Type B pancreatic cell (in vitro differentiated cells): Measurements from ENCODE around the gene KDM4B. TPM values are rescaled to one million over a fixed set of nuclear protein-coding genes. Genes with fewer than 3 reads are reported as not detected.
A peak's percentile ranks its signal among the peaks of the same experiment; 100 is the strongest.

ENCODE experiments used
- DNase-seq: peaks from one replicate; pipeline ENCODE4 v3.0.0; 2021; ENCODE audit warnings: mixed read lengths; ENCODE audit not compliant: unreplicated experiment; ENCODE audit errors: extremely low spot score
- H3K27ac Mint-ChIP-seq: 2 replicates; pipeline ENCODE4 v1.8.0; 2021; ENCODE audit warnings: mild to moderate bottlenecking, mixed read lengths
- H3K27me3 Mint-ChIP-seq: 2 replicates; pipeline ENCODE4 v1.8.0; 2021; ENCODE audit warnings: mixed read lengths
- H3K36me3 Mint-ChIP-seq: 2 replicates; pipeline ENCODE4 v1.8.0; 2021; ENCODE audit warnings: mixed read lengths
- H3K4me1 Mint-ChIP-seq: one replicate; pipeline ENCODE4 v1.8.0; 2021; ENCODE audit warnings: mixed read lengths; ENCODE audit not compliant: unreplicated experiment
- H3K4me3 Mint-ChIP-seq: 2 replicates; pipeline ENCODE4 v1.8.0; 2021; ENCODE audit warnings: mild to moderate bottlenecking, mixed read lengths
- H3K9me3 Mint-ChIP-seq: 2 replicates; pipeline ENCODE4 v1.8.0; 2021; ENCODE audit warnings: mixed read lengths
- total RNA-seq: library from RNA; stranded (reverse); gene quantifications from 2 replicates; pipeline ENCODE4 v1.2.1, GENCODE V29; 2021; ENCODE audit warnings: low replicate concordance
- TF ChIP-seq, protein P1 (sequence below): fragments of 200-600 bp; sonication (generic); conservative IDR thresholded peaks from 2 replicates; pipeline ENCODE4 v1.5.0; 2021; ENCODE audit warnings: antibody characterized with exemption, mild to moderate bottlenecking

Gene KDM4B
- total RNA-seq, 1 donor from 2014 or later = 48.8 TPM

DNA sequence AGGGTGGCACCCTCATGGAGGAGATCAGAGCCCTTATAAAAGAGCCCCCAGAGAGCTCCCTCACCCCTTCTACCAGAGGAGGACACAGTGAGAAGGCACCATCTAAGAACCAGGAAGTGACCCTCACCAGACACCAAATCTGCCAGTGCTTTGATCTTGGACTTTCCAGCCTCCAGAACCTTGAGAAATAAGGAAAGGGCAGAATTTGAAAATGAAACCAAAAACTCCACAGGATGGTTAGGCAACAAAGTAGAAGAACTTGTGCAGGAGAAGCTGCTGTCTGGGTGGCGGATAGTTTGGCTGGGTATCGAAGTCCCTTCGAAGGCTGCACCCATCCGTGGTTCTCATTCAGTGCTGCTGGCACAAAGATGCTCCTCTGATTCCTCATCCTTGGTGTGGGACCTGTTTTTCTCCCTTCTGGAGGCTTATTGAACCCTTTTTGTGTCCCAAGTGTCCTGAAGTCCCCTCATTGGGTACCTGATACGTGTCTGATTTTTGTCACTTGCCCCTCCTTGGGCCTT is 130.8 kb downstream of the KDM4B start:
- Mint-ChIP-seq H3K27ac (no peak overlapping the region), H3K4me3 (no peak overlapping the region), H3K27me3 (no peaks in the 10 kb centered on the region), H3K9me3 (peaks cover 6% of the 10 kb centered on the region), H3K36me3 (peaks cover 33% of the 10 kb centered on the region), H3K4me1 (no peaks in the 10 kb centered on the region)
- DNase-seq = no peak
- TF ChIP-seq, protein P1, sequence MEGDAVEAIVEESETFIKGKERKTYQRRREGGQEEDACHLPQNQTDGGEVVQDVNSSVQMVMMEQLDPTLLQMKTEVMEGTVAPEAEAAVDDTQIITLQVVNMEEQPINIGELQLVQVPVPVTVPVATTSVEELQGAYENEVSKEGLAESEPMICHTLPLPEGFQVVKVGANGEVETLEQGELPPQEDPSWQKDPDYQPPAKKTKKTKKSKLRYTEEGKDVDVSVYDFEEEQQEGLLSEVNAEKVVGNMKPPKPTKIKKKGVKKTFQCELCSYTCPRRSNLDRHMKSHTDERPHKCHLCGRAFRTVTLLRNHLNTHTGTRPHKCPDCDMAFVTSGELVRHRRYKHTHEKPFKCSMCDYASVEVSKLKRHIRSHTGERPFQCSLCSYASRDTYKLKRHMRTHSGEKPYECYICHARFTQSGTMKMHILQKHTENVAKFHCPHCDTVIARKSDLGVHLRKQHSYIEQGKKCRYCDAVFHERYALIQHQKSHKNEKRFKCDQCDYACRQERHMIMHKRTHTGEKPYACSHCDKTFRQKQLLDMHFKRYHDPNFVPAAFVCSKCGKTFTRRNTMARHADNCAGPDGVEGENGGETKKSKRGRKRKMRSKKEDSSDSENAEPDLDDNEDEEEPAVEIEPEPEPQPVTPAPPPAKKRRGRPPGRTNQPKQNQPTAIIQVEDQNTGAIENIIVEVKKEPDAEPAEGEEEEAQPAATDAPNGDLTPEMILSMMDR = no peak

DNA sequence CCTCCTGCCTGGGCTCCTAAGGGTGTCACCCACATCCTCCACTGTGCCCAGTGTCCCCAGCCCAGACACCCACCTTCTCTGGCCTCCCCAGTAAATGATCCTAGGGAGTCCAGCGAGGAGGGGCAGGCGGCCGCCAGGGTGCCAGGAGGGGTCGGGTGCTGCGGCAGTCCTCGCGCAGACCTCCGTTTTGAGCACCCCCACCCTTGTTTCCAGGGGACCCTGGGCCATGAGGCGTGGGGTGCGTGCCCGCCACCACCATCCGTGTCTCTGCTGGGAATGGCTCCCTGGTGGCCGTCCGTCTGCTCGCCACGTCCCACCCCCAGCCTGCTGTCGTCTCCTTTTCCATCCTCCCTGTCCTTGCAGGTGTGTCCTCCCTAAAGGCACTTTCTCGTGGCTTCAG is 133.0 kb downstream of the KDM4B start:
- Mint-ChIP-seq H3K27me3 (no peaks in the 10 kb centered on the region), H3K4me3 (no peak overlapping the region), H3K27ac (no peak overlapping the region)

DNA sequence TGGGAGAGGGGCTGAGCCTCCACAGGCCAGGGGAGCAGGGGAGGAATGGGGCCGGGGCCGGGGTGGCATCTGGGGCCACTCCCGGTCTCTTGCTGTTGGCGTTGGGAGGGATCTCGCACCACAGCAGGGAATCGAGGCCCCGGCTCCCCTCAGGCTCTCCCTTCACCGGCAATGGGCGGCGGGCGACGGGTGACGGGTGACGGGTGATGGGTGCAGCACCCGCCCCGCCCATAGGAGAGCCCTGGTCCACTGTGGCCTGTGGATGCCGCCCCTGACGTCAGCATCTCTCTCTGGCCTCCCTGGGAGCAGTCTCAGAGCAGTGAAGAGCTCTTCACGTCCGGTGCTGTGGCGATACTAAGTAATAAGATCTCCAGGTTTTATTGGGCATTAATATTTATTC is 133.6 kb downstream of the KDM4B start:
- Mint-ChIP-seq H3K36me3 (peaks cover 31% of the 10 kb centered on the region), H3K9me3 (peaks cover 6% of the 10 kb centered on the region), H3K27ac (no peak overlapping the region), H3K4me1 (no peaks in the 10 kb centered on the region), H3K4me3 (no peak overlapping the region), H3K27me3 (no peaks in the 10 kb centered on the region)
- TF ChIP-seq, protein P1 = no peak
- DNase-seq = no peak

More for the DNA sequence above, 133.0 kb downstream of the KDM4B start:
- TF ChIP-seq, protein P1 = no peak
- peaks cover 6% of the 10 kb centered on the region for H3K9me3 Mint-ChIP-seq
- peaks cover 35% of the 10 kb centered on the region for H3K36me3 Mint-ChIP-seq
- no peaks in the 10 kb centered on the region for H3K4me1 Mint-ChIP-seq
- DNase-seq = no peak

DNA sequence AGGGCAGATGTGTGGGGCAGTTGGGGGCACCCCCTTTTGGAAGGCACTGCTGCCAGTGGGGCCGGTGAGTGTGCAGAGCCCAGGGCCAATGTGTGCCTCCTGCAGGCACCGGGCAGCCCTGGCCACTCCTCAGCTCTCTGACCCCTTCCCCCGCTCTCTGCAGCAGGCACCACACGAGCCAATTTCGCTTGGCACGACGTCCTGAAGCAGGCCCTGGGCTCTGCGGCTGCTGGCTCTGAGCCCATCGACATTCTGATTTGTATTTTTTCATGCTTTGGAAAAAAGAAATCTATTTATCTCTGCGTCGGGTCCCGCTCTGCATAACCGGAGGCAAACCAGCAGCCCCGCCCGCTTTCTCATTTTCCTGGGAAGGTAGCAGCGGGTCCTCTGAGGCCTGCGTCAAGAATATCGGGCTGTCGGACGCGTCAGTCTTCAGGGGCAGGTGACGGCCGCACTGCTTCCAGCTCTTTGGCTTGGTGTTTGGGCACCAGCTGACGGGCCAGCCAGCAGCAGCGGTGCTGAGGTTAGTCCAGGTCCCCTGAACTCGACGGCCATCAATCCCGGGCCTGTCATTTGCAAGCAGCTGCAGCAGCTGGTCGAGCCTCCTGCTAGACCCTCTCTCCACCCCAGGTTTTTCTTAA is 134.3 kb downstream of the KDM4B start:
- DNase-seq = no peak
- Mint-ChIP-seq H3K4me1 (no peaks in the 10 kb centered on the region), H3K27me3 (no peaks in the 10 kb centered on the region), H3K36me3 (peaks cover 28% of the 10 kb centered on the region), H3K9me3 (peaks cover 6% of the 10 kb centered on the region), H3K4me3 (no peak overlapping the region), H3K27ac (peak overlapping the region; percentile 43)
- TF ChIP-seq, protein P1 = no peak

DNA sequence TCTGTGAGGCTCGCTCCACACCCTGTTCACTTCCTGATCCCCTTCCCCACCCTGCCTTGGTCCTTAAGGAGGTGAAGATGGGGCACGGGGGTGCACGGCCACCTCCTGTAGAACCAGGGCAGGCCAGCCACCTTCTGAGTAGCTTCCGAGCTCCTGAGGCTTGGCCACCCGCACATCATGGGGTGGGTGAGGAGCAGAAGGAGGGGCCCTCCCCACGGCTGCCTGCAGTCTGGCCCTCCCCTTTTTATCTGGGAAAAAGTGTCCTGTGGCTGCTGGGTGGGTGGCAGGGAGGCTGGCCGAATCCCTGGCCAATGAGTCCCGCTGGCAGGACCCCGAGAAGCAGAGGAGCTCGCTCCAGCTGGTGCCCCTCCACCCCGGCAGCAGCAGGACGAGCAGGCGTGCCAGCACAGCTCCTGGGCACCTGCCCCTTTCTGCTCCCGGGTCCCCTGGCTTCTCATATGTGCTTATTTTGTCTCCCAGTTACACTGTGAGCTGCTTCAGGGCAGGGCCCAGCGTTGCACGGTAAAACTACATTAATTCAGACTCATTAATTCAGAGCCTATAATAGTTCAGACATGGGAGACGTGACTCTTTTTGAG is 135.0 kb downstream of the KDM4B start:
- TF ChIP-seq, protein P1 = no peak
- no peak for DNase-seq
- Mint-ChIP-seq H3K27me3 (no peaks in the 10 kb centered on the region), H3K4me3 (no peak overlapping the region), H3K9me3 (peaks cover 6% of the 10 kb centered on the region), H3K27ac (no peak overlapping the region), H3K4me1 (no peaks in the 10 kb centered on the region), H3K36me3 (peaks cover 25% of the 10 kb centered on the region)
